Hematopoietic multipotent progenitor cell treated with erythropoietin and hydrocortisone succinate and interleukin-3 and kit ligand, for 8 days (in vitro differentiated cells): ENCODE measurements around the gene COMMD1.
"Not testable (repeated sequence)": the region's sequence is repeated elsewhere in the genome, so short reads cannot be mapped to it uniquely, and the experiment has no call there.

Experiments used
- DNase-seq: peaks from one replicate; pipeline ENCODE4 v3.0.0-alpha.2; 2015

The COMMD1 gene

GRCh38 chr2:61905372-61906185, at the start of gene COMMD1:
COMMD1 (plus strand) TSS chr2:61905674; CDS start chr2:61905679, 5 bp downstream.
- DNase-seq = peak; percentile 80

DNA sequence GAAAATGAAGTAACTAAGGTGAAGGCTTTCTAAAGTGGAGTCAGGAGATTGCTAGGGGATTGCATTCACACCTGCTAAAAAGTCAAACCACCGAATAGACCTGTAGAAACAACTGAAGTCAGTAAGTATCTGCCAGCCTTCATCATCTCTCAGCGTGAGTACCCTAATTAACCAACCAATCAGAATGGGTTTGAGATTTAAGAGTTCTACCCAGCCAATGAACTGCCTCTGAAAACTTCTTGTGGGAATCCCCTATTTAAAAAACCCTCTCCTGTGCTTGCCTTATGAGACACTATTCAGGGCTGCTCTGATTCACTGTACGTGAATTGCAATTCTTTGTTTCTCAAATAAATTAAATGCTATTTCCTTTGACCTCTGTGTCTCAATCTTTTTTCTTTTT, 48.2 kb upstream of the COMMD1 start:
- no peak for DNase-seq

DNA sequence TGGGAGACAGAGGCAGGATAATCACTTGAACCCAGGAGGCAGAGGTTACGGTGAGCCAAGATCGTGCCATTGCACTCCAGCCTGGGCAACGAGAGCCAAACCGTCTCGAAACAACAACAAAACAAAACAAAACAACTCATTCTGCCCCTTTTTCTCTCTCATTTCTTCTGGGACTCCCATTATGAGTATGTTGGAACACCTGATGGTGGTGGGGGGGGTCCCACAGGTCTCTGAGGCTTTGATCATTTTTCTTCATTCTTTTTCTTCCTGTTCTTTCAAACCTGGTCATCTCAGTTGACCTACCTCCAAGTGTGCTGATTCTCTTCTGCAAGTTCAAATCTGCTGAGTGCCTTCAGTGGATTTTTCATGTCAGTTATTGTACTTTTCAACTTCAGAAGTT, 43.4 kb upstream of the COMMD1 start:
- no peak for DNase-seq

GRCh38 chr2:61866482-61867089, 38.9 kb upstream of the COMMD1 start:
- DNase-seq = not testable (repeated sequence)

DNA sequence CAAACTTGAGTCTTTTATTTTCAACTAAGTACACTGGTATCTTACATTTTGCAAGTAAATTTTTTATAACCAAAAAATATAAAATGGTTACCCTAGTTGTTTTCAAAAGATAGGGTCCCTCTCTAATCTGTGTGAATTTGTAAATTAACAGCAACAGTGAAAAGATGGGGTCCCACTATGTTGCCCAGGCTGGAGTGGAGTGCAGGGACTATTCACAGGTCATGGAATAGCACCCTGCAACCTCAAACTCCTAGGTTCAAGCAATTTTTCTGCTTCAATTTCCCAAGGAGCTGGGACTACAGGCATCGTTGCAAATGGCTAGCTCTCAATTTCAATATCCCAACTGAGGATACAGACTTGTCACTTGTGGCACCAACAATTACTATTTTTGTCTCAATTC, 29.1 kb upstream of the COMMD1 start:
- DNase-seq = no peak

- no peak for DNase-seq
These were observed 27.8 kb upstream of the COMMD1 start for GRCh38 chr2:61877571-61878245.

GRCh38 chr2:61878761-61879160, 26.7 kb upstream of the COMMD1 start:
- no peak for DNase-seq

DNA sequence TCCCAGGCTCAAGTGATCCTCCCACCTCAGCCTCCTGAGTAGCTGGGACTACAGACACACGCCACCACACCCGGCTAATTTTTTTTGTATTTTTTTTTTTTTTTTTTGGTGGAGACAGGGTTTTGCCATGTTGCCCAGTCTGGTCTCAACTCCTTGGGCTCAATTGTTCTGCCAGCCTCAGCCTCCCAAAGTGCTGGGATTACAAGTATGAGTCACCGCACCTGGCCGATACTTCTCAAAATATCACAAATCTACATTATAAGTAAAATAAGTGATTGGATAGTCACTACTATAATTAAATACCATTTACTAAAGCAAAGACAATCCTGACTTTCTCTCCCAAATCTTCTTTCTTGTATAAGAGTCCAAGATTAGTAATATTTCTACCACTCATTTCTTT, 26.1 kb upstream of the COMMD1 start:
- not testable (repeated sequence) for DNase-seq

GRCh38 chr2:61882850-61883249, 22.6 kb upstream of the COMMD1 start:
- no peak for DNase-seq

- DNase-seq = peak; percentile 17
These were observed 19.4 kb upstream of the COMMD1 start for GRCh38 chr2:61885896-61886603.

GRCh38 chr2:61887717-61888266, 17.7 kb upstream of the COMMD1 start:
- peak; percentile 66 for DNase-seq

DNA sequence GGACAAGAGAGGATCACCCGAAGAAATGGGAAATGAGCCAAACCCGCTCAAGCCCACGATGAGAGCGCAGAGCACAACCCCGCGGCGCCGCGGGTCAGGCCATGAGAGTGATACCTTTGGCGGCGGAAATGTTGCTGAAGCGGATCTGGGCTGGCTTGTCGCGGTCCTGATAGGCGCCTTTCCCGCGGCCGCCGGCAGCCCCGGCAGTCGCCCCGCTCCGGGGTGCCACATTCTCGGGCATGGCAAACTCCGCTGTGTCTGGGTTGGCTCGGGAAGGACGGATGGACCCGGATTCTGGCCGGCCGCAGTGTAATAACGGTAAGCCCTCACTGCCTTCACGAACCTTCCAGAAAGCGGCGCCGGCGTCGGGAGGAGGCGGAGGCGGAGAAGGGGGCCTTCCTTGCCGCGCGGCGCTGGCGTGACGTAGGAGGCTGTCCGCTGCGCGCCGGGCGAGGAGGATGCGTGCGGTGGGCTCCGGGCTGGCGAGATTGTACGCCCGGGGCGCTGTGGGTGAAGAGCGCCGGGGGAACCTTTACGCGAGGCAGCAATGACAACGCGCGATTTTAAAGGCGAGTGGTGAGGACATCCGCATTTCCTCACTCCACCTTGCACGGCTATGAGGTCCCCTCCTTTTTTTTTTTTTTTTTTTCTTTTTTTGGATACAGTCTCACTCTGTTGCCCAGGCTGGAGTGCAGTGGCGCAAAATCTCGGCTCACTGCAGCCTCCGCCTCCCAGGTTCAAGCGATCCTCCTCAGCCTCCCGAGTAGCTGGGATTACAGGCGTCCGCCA, 17.0 kb upstream of the COMMD1 start, which contains the start of gene CCT4:
TSS of gene CCT4 (minus strand) at position 390 of the 789 bp plus-strand sequence. CDS start at position 241, 149 bp downstream.
- peak; percentile 87 for DNase-seq

GRCh38 chr2:61898810-61899209, 6.7 kb upstream of the COMMD1 start:
- peak; percentile 61 for DNase-seq

GRCh38 chr2:61900281-61900680, 5.2 kb upstream of the COMMD1 start:
- DNase-seq = no peak

DNA sequence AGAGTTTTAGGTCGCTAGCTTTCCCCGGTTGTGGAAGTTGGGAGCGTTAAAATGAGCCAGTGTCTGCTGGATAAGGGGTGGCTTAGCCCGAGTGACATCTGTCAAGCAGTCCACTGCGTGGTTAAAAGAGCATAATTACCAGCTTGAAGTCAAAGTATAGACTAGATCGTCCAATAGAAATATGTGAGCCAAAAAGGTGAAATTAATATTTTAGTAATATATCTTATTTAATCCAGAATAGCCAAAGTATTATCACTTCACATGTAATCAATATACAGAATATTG, 654 bp downstream of the COMMD1 start:
- no peak for DNase-seq

- DNase-seq = no peak
These were observed 3.6 kb downstream of the COMMD1 start for GRCh38 chr2:61909116-61909515.

DNA sequence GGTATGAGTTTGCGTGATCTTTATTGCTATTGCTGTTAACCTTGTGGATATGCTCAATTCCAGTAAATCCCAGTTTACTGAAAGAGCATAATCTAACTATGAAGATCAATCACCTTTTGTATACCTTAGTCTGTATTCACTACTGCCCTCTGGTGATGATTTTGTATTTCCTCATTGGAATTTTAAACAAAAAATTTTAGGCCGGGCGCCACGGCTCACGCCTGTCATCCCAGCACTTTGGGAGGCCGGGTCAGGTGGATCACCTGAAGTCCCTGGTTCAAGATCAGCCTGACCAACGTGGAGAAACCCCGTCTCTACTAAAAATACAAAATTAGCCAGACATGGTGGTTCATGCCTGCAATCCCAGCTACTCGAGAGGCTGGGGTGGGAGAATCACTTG, 5.1 kb downstream of the COMMD1 start:
- DNase-seq = no peak

DNA sequence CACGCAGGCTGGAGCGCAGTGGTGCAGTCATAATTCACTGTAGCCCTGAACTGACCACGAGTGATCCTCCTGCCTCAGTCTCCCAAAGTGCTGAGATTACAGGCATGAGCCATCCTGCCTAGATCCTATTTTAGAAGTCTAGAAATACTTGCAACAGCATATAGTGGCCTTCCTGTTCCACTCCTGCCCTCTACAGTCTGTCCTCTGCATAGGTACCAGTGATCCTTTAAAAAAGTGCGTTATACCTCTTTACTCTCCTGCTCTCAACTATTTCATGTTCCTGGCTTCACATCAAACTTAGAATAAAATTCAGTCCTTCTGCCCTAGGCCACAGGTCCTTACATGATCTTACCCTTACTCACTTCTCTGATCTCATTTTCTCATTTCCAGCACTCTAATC, 6.0 kb downstream of the COMMD1 start:
- peak; percentile 24 for DNase-seq

DNA sequence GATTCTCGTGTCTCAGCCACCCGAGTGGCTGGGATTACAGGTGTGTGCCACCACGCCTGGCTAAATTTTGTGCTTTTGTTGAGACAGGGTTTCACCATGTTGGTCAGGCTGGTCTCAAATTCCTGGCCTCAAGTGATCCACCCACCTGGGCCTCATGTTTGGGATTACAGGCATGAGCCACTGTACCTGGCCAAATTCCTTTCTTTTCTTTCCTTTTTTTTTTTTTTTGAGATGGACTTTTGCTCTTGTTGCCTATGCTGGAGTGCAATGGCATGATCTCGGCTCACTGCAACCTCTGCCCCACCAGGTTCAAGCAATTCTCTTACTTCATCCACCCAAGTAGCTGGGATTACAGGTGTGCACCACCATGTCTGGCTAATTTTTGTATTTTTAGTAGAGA, 9.3 kb downstream of the COMMD1 start:
- not testable (repeated sequence) for DNase-seq

DNA sequence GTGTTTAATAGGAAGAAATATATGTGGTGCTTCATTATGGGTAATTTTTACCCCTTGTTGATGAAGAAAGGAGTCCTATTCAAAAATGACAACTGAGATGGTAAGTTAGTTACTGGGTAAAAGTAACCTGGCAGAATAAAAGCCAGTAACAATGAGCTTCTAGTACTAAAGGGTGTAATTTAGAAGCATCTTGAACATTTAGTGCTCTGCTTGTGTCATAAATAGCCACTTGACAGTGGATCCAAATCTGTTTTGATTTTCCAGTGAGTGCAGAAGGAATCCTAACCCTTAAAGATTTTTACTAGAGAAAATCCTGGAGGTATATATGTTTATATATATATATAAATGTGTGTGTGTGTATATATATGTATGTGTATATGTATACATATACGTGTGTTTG, 15.1 kb downstream of the COMMD1 start:
- no peak for DNase-seq

- no peak for DNase-seq
These were observed 17.2 kb downstream of the COMMD1 start for GRCh38 chr2:61922714-61923113.
